Gastrocnemius medialis (tissue), 4 donors: ENCODE measurements around the gene WDR86. TPM values are rescaled to one million over a fixed set of nuclear protein-coding genes. Genes with fewer than 3 reads are reported as not detected.

Experiments
- ATAC-seq, 2 donors: fragments of 150-250 bp; one replicate each; pipeline ENCODE4 v1.9.1; 2016
- DNase-seq, 2 donors: peaks; one replicate each; pipeline ENCODE4 v3.0.0-alpha.2; 2019
- H3K27ac ChIP-seq, 4 donors: fragments of 200-600 bp; sonication (generic); 1 replicate in 1 of 4; 2 replicates in 3 of 4; pipeline ENCODE4 v1.5.1; 2016 to 2018; ENCODE audit warnings: mild to moderate bottlenecking in 2 of 4, moderate library complexity in 1 of 4
- H3K27me3 ChIP-seq, 3 donors: fragments of 200-600 bp; sonication (generic) in 2 of 3; 1 replicate in 1 of 3; 2 replicates in 2 of 3; pipeline versions ENCODE4 v1.5.1 to v1.6.0; 2016 to 2019; ENCODE audit warnings: mild to moderate bottlenecking in 1 of 3, moderate library complexity in 1 of 3
- H3K36me3 ChIP-seq, 2 donors: fragments of 200-600 bp; sonication (generic) in 1 of 2; one replicate each; pipeline ENCODE4 v1.5.1; 2017 to 2018
- H3K4me1 ChIP-seq, 2 donors: fragments of 200-600 bp; sonication (generic) in 1 of 2; one replicate each; pipeline ENCODE4 v1.5.1; 2016 to 2017; ENCODE audit warnings: mild to moderate bottlenecking in 2 of 2
- H3K4me3 ChIP-seq, 4 donors: fragments of 200-600 bp; sonication (generic) in 3 of 4; 1 replicate in 1 of 4; 2 replicates in 3 of 4; pipeline ENCODE4 v1.5.1; 2016 to 2019; ENCODE audit warnings: mild to moderate bottlenecking in 2 of 4
- H3K9me3 ChIP-seq, 3 donors: fragments of 200-600 bp; sonication (generic) in 2 of 3; 1 replicate in 1 of 3; 2 replicates in 2 of 3; pipeline ENCODE4 v1.5.1; 2016 to 2019
- POLR2A ChIP-seq, 2 donors: fragments of 450-650 bp; IDR thresholded peaks; one replicate each; pipeline ENCODE4 v1.6.1; 2017; ENCODE audit warnings: antibody characterized with exemption in 2 of 2, mild to moderate bottlenecking in 2 of 2, moderate library complexity in 2 of 2
- in situ Hi-C, 4 donors: fragments of 200-750 bp; cut with MboI; loops; one replicate each; pipeline versions ENCODE4 v1.15.0 to v1.8.0; 2017; ENCODE audit warnings: low sequenced_read_pairs in 4 of 4
- intact Hi-C: fragments of 100-400 bp; cut with DNase I; formaldehyde crosslinking; loops from one replicate; pipeline ENCODE4 v1.15.1; 2023; ENCODE audit warnings: low total_unique reads
- total RNA-seq, 4 donors: library from RNA; depleted of rRNA; stranded (reverse); fragments of >200 nt; gene quantifications; one replicate each; pipeline versions ENCODE4 v1.1.0 to v1.2.3, GENCODE V29; 2016
- TF ChIP-seq, protein P1 (sequence below), 5 experiments: fragments of 450-650 bp in 3 of 5; fragments of 200-600 bp in 2 of 5; sonication (generic) in 2 of 5; IDR thresholded peaks in 4 of 5; conservative IDR thresholded peaks in 1 of 5; 1 replicate in 4 of 5; 2 replicates in 1 of 5; pipeline ENCODE4 v1.5.1; 2016 to 2019; ENCODE audit warnings: antibody characterized with exemption in 5 of 5, mild to moderate bottlenecking in 3 of 5, moderate library complexity in 3 of 5

Gene WDR86
- total RNA-seq, 4 donors from 2014 or later: 0.13 to 0.31 TPM; not detected in 2

DNA sequence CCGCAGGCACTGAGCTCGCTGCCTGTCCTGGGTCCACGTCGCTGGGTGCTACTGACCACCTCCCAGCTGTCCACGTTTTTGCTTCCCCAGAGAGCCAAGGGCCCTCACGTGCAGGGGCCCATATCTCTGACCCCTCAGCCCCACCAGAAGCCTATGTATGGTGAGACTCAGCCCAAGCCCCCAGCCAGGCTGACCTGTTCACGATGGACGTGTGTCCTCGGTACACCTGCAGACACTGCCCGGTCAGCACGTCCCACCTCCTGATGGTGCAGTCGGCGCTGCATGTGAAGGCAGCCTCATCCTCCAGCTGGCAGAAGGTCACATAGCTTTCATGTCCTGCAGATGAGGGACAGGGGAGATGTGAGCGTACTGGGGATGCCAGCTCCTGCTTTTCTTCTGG, 9.9 kb downstream of the WDR86 start:
- Histone ChIP-seq H3K4me1 (no peaks in the 10 kb centered on the region), H3K36me3 (no peaks in the 10 kb centered on the region), H3K4me3 (no peak overlapping the region), H3K27ac (no peak overlapping the region), H3K9me3 (no peaks in the 10 kb centered on the region), H3K27me3 (peaks cover 0 to 2% (median 0%) of the 10 kb centered on the region in 3 donors)
- in situ Hi-C loops (no loop called here), intact Hi-C loops (no loop called here)
- no peak for DNase-seq
- ATAC-seq: no peak
- no peak for TF ChIP-seq POLR2A (IDR thresholded peaks at IDR 0.05)
- TF ChIP-seq, protein P1, sequence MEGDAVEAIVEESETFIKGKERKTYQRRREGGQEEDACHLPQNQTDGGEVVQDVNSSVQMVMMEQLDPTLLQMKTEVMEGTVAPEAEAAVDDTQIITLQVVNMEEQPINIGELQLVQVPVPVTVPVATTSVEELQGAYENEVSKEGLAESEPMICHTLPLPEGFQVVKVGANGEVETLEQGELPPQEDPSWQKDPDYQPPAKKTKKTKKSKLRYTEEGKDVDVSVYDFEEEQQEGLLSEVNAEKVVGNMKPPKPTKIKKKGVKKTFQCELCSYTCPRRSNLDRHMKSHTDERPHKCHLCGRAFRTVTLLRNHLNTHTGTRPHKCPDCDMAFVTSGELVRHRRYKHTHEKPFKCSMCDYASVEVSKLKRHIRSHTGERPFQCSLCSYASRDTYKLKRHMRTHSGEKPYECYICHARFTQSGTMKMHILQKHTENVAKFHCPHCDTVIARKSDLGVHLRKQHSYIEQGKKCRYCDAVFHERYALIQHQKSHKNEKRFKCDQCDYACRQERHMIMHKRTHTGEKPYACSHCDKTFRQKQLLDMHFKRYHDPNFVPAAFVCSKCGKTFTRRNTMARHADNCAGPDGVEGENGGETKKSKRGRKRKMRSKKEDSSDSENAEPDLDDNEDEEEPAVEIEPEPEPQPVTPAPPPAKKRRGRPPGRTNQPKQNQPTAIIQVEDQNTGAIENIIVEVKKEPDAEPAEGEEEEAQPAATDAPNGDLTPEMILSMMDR (IDR thresholded peaks at IDR 0.05 in 4 of 5, conservative IDR thresholded peaks at IDR 0.05 in 1 of 5): no peak

DNA sequence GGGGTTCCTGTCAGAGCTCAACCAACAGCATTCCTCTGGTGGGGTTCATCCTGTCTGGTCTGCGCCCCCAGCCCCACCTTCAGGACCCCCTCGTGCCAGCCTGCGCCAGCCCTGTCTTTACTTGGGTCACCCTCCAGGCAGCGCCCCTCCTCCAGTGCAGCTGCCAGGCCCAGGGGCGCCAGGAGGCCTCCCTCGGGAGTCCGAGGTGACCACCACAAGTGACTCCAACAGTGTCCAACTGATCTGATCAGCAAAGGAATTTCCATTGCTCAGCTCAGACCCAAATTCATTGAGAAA, 10.6 kb downstream of the WDR86 start:
- Histone ChIP-seq H3K27ac (no peak overlapping the region), H3K4me3 (no peak overlapping the region), H3K9me3 (no peaks in the 10 kb centered on the region), H3K27me3 (peaks cover 0 to 4% (median 0%) of the 10 kb centered on the region in 3 donors), H3K4me1 (no peaks in the 10 kb centered on the region), H3K36me3 (no peaks in the 10 kb centered on the region)
- DNase-seq: no peak
- ATAC-seq: no peak
- TF ChIP-seq, protein P1 (IDR thresholded peaks at IDR 0.05 in 4 of 5, conservative IDR thresholded peaks at IDR 0.05 in 1 of 5): no peak
- TF ChIP-seq POLR2A (IDR thresholded peaks at IDR 0.05): no peak
- intact Hi-C loops (no loop called here), in situ Hi-C loops (no loop called here)

DNA sequence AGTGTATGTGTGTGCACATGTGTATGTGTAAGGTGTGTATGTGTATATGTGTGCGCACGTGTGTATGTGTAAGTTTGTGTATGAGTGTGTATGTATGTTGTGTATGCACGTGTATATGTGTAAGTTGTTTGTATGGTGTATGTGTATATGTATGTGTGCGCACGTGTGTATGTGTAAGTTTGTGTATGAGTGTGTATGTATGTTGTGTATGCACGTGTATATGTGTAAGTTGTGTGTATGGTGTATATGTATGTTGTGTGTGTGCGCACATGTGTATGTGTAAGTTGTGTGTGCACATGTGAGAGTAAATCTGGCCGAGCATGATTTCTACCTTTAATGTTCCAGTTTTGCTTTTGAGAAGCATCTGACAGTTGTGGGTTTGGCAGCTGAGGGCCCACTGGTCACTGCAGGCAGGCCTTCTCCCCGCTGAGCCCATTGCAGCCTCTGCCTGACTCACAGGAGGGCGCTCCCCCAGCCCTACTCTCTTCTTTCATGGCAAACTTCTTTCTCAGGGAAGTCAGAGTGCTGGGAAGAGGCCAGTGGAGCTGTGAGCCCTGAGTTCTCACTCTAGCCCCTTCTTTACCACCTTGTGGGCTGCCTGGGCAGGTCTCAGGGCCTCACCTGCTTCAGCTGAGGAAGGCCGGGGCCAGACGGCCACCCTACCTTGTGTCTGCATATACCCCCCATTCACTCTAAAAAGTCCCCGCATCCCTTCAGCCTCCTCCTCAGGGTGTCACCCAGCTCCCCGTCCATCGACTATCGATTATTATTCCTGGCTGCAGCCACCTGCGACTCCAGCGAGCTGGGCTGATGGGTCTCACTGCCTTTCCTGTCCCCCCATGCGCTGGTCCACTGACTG, 11.2 kb downstream of the WDR86 start:
- no peak for DNase-seq
- no peak for ATAC-seq
- H3K27me3 ChIP-seq: peaks cover 0 to 4% (median 0%) of the 10 kb centered on the region in 3 donors
- H3K36me3 ChIP-seq: no peaks in the 10 kb centered on the region
- no peaks in the 10 kb centered on the region for H3K9me3 ChIP-seq
- no peak overlapping the region for H3K27ac ChIP-seq
- in situ Hi-C loops (no loop called here), intact Hi-C loops (no loop called here)
- H3K4me3 ChIP-seq: no peak overlapping the region
- no peak for TF ChIP-seq POLR2A (IDR thresholded peaks at IDR 0.05)
- TF ChIP-seq, protein P1 (IDR thresholded peaks at IDR 0.05 in 4 of 5, conservative IDR thresholded peaks at IDR 0.05 in 1 of 5): no peak
- H3K4me1 ChIP-seq: no peaks in the 10 kb centered on the region

DNA sequence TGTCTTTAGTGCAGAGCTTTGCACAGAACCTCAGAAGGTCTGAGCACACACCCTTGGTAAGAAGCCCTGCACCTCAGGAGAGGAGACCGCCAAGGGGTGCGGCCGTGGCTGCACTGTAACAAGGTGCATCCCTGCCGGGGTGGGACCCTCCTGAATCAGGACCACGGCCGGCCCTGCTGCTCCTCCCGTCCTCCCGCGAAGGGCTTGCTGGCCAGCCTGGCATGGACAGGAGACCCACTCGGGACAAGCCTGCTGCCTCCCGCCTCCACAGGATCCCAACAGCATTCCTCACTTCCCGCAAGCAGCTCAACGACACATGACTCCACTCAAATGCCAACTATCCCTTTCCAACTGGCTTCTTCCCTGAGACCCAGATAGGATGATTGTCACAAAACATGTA, 12.8 kb downstream of the WDR86 start:
- ATAC-seq (no peak), DNase-seq (no peak)
- Histone ChIP-seq H3K36me3 (no peaks in the 10 kb centered on the region), H3K27ac (no peak overlapping the region), H3K27me3 (peaks cover 0 to 4% (median 0%) of the 10 kb centered on the region in 3 donors), H3K4me1 (no peaks in the 10 kb centered on the region), H3K9me3 (no peaks in the 10 kb centered on the region), H3K4me3 (no peak overlapping the region)
- TF ChIP-seq, protein P1 (IDR thresholded peaks at IDR 0.05 in 4 of 5, conservative IDR thresholded peaks at IDR 0.05 in 1 of 5): no peak
- TF ChIP-seq POLR2A (IDR thresholded peaks at IDR 0.05): no peak
- intact Hi-C loops (no loop called here), in situ Hi-C loops (no loop called here)
